Measurements from ENCODE around the gene EGFR. TPM values are rescaled to one million over a fixed set of nuclear protein-coding genes. Genes with fewer than 3 reads are reported as not detected.
A peak's percentile ranks its signal among the peaks of the same experiment; 100 is the strongest.

Gene EGFR
- total RNA-seq, 4 donors from 2014 or later = 224 to 292 (median 233) TPM

DNA sequence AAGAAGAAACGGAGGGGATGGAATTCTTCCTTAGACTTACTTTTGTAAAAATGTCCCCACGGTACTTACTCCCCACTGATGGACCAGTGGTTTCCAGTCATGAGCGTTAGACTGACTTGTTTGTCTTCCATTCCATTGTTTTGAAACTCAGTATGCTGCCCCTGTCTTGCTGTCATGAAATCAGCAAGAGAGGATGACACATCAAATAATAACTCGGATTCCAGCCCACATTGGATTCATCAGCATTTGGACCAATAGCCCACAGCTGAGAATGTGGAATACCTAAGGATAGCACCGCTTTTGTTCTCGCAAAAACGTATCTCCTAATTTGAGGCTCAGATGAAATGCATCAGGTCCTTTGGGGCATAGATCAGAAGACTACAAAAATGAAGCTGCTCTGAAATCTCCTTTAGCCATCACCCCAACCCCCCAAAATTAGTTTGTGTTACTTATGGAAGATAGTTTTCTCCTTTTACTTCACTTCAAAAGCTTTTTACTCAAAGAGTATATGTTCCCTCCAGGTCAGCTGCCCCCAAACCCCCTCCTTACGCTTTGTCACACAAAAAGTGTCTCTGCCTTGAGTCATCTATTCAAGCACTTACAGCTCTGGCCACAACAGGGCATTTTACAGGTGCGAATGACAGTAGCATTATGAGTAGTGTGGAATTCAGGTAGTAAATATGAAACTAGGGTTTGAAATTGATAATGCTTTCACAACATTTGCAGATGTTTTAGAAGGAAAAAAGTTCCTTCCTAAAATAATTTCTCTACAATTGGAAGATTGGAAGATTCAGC, 187.6 kb downstream of the EGFR start:
- no peak overlapping the region for H3K4me3 ChIP-seq (ENCODE audit: low read depth, poor library complexity, severe bottlenecking)
- intact Hi-C loops (cut with DNase I; ENCODE audit: low total_unique reads) = no loop called here
- WGBS, 2 donors = 88 to 90% methylated on average over 9 of the region's 9 CpGs
- DNase-seq (ENCODE audit: low spot score in 2 of 2) = no peak
- no peak for TF ChIP-seq CTCF (IDR thresholded peaks at IDR 0.05)
- no peak for TF ChIP-seq POLR2A (IDR thresholded peaks at IDR 0.05)

GRCh38 chr7:55207436-55208125, 188.8 kb downstream of the EGFR start:
- intact Hi-C loops (cut with DNase I; ENCODE audit: low total_unique reads) = no loop called here
- TF ChIP-seq POLR2A (IDR thresholded peaks at IDR 0.05) = no peak
- TF ChIP-seq CTCF (IDR thresholded peaks at IDR 0.05) = no peak
- WGBS, 2 donors = 84 to 93% methylated on average over 4 of the region's 4 CpGs
- DNase-seq (ENCODE audit: low spot score in 2 of 2) = peak in 1 of 2 donors; percentile 71
- H3K4me3 ChIP-seq (ENCODE audit: low read depth, poor library complexity, severe bottlenecking) = no peak overlapping the region

GRCh38 chr7:55209366-55209765, 190.5 kb downstream of the EGFR start:
- intact Hi-C loops (cut with DNase I; ENCODE audit: low total_unique reads) = no loop called here
- no peak overlapping the region for H3K4me3 ChIP-seq (ENCODE audit: low read depth, poor library complexity, severe bottlenecking)
- DNase-seq (ENCODE audit: low spot score in 2 of 2) = no peak
- TF ChIP-seq POLR2A (IDR thresholded peaks at IDR 0.05) (no peak), CTCF (IDR thresholded peaks at IDR 0.05) (no peak)
- WGBS, 2 donors = 79 to 84% methylated on average over 4 of the region's 4 CpGs

- intact Hi-C loops (cut with DNase I; ENCODE audit: low total_unique reads) = no loop called here
- no peak overlapping the region for H3K4me3 ChIP-seq (ENCODE audit: low read depth, poor library complexity, severe bottlenecking)
- no peak for DNase-seq (ENCODE audit: low spot score in 2 of 2)
- WGBS, 2 donors = 92 to 95% methylated on average over 4 of the region's 4 CpGs
- TF ChIP-seq CTCF (IDR thresholded peaks at IDR 0.05) (no peak), POLR2A (IDR thresholded peaks at IDR 0.05) (no peak)
Measured at GRCh38 chr7:55210176-55210575, 191.4 kb downstream of the EGFR start.

DNA sequence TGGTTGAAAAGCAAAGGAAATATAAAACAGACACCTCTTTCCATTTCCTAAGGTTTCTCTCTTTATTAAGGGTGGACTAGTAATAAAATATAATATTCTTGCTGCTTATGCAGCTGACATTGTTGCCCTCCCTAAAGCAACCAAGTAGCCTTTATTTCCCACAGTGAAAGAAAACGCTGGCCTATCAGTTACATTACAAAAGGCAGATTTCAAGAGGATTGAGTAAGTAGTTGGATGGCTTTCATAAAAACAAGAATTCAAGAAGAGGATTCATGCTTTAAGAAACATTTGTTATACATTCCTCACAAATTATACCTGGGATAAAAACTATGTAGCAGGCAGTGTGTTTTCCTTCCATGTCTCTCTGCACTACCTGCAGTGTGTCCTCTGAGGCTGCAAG, 191.9 kb downstream of the EGFR start:
- TF ChIP-seq CTCF (IDR thresholded peaks at IDR 0.05) (no peak), POLR2A (IDR thresholded peaks at IDR 0.05) (no peak)
- H3K4me3 ChIP-seq (ENCODE audit: low read depth, poor library complexity, severe bottlenecking) = no peak overlapping the region
- intact Hi-C loops (cut with DNase I; ENCODE audit: low total_unique reads) = no loop called here
- 61 to 66% methylated on average over 1 of the region's 1 CpG for WGBS, 2 donors
- no peak for DNase-seq (ENCODE audit: low spot score in 2 of 2)

All from lower leg skin (tissue), 4 donors.